Measurements from ENCODE around the gene RNF19B.
"Not testable (repeated sequence)": the region's sequence is repeated elsewhere in the genome, so short reads cannot be mapped to it uniquely, and the experiment has no call there.

RNF19B gene

DNA sequence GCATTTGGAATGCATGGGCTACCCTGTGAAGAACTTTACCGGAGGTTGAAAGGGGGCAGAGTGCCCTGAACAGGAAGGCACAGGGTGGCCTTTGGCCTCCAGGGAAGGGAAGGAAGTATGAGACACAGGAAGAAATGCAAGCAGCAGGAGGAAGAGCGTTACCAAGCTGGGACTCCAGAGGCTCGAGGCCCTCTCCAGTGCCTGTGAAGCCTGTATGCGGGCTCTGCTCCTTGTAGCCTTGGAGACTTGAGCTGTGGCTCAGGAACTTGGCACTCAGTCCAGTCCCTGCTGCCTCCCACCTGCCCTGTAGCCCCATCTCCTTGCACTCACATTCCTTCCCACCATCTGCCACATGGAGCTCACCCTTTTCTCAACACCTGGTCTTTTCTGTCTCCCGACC, 33.5 kb upstream of the RNF19B start:
- TF ChIP-seq EZH2phosphoT487 (IDR thresholded peaks at IDR 0.05; ENCODE audit: low read length) = no peak
- no peak for TF ChIP-seq EZH2 (optimal IDR thresholded peaks at IDR 0.05; ENCODE audit: low read depth, low read length)
- TF ChIP-seq, protein P1, sequence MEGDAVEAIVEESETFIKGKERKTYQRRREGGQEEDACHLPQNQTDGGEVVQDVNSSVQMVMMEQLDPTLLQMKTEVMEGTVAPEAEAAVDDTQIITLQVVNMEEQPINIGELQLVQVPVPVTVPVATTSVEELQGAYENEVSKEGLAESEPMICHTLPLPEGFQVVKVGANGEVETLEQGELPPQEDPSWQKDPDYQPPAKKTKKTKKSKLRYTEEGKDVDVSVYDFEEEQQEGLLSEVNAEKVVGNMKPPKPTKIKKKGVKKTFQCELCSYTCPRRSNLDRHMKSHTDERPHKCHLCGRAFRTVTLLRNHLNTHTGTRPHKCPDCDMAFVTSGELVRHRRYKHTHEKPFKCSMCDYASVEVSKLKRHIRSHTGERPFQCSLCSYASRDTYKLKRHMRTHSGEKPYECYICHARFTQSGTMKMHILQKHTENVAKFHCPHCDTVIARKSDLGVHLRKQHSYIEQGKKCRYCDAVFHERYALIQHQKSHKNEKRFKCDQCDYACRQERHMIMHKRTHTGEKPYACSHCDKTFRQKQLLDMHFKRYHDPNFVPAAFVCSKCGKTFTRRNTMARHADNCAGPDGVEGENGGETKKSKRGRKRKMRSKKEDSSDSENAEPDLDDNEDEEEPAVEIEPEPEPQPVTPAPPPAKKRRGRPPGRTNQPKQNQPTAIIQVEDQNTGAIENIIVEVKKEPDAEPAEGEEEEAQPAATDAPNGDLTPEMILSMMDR (IDR thresholded peaks at IDR 0.05; ENCODE audit: low read length) = no peak
- Histone ChIP-seq H3K36me3 (replicated peaks; ENCODE audit: insufficient read depth, low read length) (no peaks in the 10 kb centered on the region), H3K27ac (ENCODE audit: low read length) (no peak overlapping the region), H3K27me3 (replicated peaks; ENCODE audit: insufficient read depth, low read length) (no peaks in the 10 kb centered on the region), H4K20me1 (ENCODE audit: insufficient read depth, low read length) (no peaks in the 10 kb centered on the region), H3K79me2 (ENCODE audit: low read length) (no peaks in the 10 kb centered on the region), H3K9me3 (replicated peaks; ENCODE audit: insufficient read depth, low read length) (no peaks in the 10 kb centered on the region), H3K4me3 (ENCODE audit: low read length) (no peak overlapping the region), H3K9ac (ENCODE audit: low read length) (no peak overlapping the region), H3K9me2 (replicated peaks; ENCODE audit: insufficient read depth, low read length) (no peaks in the 10 kb centered on the region), H3F3A (ENCODE audit: insufficient read depth, low read length) (peaks cover 10% of the 10 kb centered on the region), H3K4me2 (ENCODE audit: low read depth, low read length) (no peak overlapping the region), H3K4me1 (ENCODE audit: low read length) (peaks cover 10% of the 10 kb centered on the region), H2AFZ (ENCODE audit: low read length) (no peak overlapping the region)
- no peak for DNase-seq

DNA sequence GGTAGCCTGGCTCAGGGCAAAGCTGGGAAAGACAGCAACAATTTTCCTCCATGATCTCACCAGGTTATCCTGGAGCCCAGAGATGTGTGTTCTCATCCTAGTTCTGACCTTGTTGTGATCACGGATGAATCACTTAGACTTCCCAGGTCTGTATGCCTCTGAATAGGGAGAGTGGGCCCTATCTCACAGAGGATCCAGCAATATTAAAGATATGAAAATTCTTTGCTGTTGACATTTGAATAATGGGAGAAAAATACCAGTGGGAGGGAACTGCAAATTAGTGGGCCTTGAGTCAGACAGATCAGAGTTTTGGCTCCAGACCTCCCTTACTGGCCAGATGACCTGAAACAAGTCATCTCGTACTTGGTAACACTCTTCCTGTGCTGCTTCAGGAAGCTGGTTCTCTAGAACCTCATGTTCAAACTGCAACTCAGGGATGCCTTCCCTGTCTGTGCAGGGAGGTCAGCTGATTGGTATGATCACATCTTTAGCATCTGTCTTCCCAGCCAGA, 32.8 kb upstream of the RNF19B start:
- no peaks in the 10 kb centered on the region for H3K27me3 ChIP-seq (replicated peaks; ENCODE audit: insufficient read depth, low read length)
- H3F3A ChIP-seq (ENCODE audit: insufficient read depth, low read length) = peaks cover 16% of the 10 kb centered on the region
- H3K9me2 ChIP-seq (replicated peaks; ENCODE audit: insufficient read depth, low read length) = no peaks in the 10 kb centered on the region
- H3K9me3 ChIP-seq (replicated peaks; ENCODE audit: insufficient read depth, low read length) = no peaks in the 10 kb centered on the region
- H4K20me1 ChIP-seq (ENCODE audit: insufficient read depth, low read length) = no peaks in the 10 kb centered on the region
- H3K4me2 ChIP-seq (ENCODE audit: low read depth, low read length) = no peak overlapping the region
- H3K4me3 ChIP-seq (ENCODE audit: low read length) = no peak overlapping the region
- H3K79me2 ChIP-seq (ENCODE audit: low read length) = no peaks in the 10 kb centered on the region
- H3K9ac ChIP-seq (ENCODE audit: low read length) = no peak overlapping the region
- H3K4me1 ChIP-seq (ENCODE audit: low read length) = peaks cover 15% of the 10 kb centered on the region
- DNase-seq = no peak
- H3K27ac ChIP-seq (ENCODE audit: low read length) = no peak overlapping the region
- no peak overlapping the region for H2AFZ ChIP-seq (ENCODE audit: low read length)
- TF ChIP-seq, protein P1 (IDR thresholded peaks at IDR 0.05; ENCODE audit: low read length) = no peak
- TF ChIP-seq EZH2 (optimal IDR thresholded peaks at IDR 0.05; ENCODE audit: low read depth, low read length) (no peak), EZH2phosphoT487 (IDR thresholded peaks at IDR 0.05; ENCODE audit: low read length) (no peak)
- no peaks in the 10 kb centered on the region for H3K36me3 ChIP-seq (replicated peaks; ENCODE audit: insufficient read depth, low read length)

DNA sequence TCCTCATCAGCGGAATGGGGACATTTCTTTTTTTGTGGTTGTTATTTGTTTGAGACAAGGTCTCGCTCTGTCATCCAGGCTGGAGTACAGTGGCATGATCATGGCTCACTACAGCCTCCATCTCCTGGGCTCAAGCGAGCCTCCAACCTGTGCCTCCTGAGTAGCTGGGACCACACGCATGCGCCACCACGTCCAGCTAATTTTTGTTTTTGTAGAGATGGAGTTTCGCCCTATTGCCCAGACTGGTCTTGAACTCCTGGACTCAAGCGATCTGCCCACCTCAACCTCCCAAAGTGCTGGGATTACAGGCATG, 28.7 kb upstream of the RNF19B start:
- H2AFZ ChIP-seq (ENCODE audit: low read length); H3K79me2 ChIP-seq (ENCODE audit: low read length); H3K9ac ChIP-seq (ENCODE audit: low read length); H3K9me3 ChIP-seq (replicated peaks; ENCODE audit: insufficient read depth, low read length); H3K36me3 ChIP-seq (replicated peaks; ENCODE audit: insufficient read depth, low read length); DNase-seq; H3K9me2 ChIP-seq (replicated peaks; ENCODE audit: insufficient read depth, low read length); H3K4me3 ChIP-seq (ENCODE audit: low read length); H3K27me3 ChIP-seq (replicated peaks; ENCODE audit: insufficient read depth, low read length); H4K20me1 ChIP-seq (ENCODE audit: insufficient read depth, low read length): not testable (repeated sequence)
- Histone ChIP-seq H3K27ac (ENCODE audit: low read length) (peak overlapping the region; percentile 67; the same call in 1 of the 2 replicates), H3F3A (ENCODE audit: insufficient read depth, low read length) (peaks cover 28% of the 10 kb centered on the region), H3K4me1 (ENCODE audit: low read length) (peaks cover 32% of the 10 kb centered on the region), H3K4me2 (ENCODE audit: low read depth, low read length) (peak overlapping the region; percentile 76)

DNA sequence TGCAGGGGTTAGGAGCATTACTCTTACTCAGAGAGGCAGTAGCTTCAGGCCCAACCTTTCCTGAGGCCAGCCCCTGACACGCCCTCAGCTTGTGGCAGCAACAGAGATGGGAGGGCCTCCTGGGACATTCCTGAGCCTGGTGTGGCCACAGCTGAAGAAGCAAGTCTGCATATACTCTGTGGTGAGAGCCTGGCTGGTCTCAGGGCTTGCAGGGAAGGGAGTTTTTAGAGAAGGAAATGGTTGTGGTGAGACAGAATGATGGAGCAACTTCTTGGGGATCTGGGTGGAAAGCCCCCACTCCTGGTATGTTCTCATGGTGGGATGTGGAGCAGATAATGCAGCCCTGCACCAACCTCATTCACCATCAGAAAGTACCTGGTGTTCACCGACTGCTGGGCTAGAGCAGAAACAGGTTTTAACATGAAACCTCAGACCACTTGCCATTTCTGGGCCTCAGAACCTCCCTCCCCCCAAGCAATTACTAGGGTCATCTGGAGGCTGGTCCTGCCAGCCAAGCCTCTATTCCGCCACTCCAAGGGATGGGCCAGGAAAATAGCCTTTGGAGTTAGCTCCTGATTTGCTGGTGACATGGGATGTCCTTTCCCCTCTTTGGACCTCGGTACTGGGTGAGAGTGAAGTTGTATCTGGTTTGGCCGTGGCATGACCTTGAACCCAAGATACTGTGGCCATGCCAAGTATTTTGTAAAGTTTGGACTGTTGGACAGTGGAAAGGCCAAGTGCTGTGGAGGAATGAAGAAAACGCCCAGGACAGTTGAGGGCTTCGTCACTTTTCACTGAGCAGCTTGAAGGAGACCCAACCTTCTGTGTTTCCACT, 28.1 kb upstream of the RNF19B start:
- H4K20me1 ChIP-seq (ENCODE audit: insufficient read depth, low read length) = no peaks in the 10 kb centered on the region
- peak overlapping the region; percentile 11; the same call in 1 of the 2 replicates for H3K9ac ChIP-seq (ENCODE audit: low read length)
- H3K36me3 ChIP-seq (replicated peaks; ENCODE audit: insufficient read depth, low read length) = no peaks in the 10 kb centered on the region
- no peaks in the 10 kb centered on the region for H3K27me3 ChIP-seq (replicated peaks; ENCODE audit: insufficient read depth, low read length)
- peak; percentile 94 for DNase-seq
- H3K79me2 ChIP-seq (ENCODE audit: low read length) = no peaks in the 10 kb centered on the region
- H3K4me3 ChIP-seq (ENCODE audit: low read length) = peak overlapping the region; percentile 24; the same call in 1 of the 2 replicates
- no peaks in the 10 kb centered on the region for H3K9me2 ChIP-seq (replicated peaks; ENCODE audit: insufficient read depth, low read length)
- TF ChIP-seq EZH2phosphoT487 (IDR thresholded peaks at IDR 0.05; ENCODE audit: low read length) = no peak
- TF ChIP-seq, protein P1 (IDR thresholded peaks at IDR 0.05; ENCODE audit: low read length) = no peak
- no peak for TF ChIP-seq EZH2 (optimal IDR thresholded peaks at IDR 0.05; ENCODE audit: low read depth, low read length)
- H2AFZ ChIP-seq (ENCODE audit: low read length) = peak overlapping the region; percentile 49; the same call in 1 of the 2 replicates
- no peaks in the 10 kb centered on the region for H3K9me3 ChIP-seq (replicated peaks; ENCODE audit: insufficient read depth, low read length)
- H3K4me1 ChIP-seq (ENCODE audit: low read length) = peaks cover 32% of the 10 kb centered on the region
- H3F3A ChIP-seq (ENCODE audit: insufficient read depth, low read length) = peaks cover 28% of the 10 kb centered on the region
- peak overlapping the region; percentile 67 for H3K27ac ChIP-seq (ENCODE audit: low read length)
- peak overlapping the region; percentile 76 for H3K4me2 ChIP-seq (ENCODE audit: low read depth, low read length)

Data from MM.1S (cell line).